H1 (cell line): ENCODE measurements around the gene BRSK2. TPM values are rescaled to one million over a fixed set of nuclear protein-coding genes. Genes with fewer than 3 reads are reported as not detected.

Experiments used
- ATF2 ChIP-seq: IDR thresholded peaks from 2 replicates; pipeline ENCODE4 v1.6.1; 2012; ENCODE audit warnings: low read length, inconsistent platforms
- CHD7 ChIP-seq: fragments of 300-600 bp; sonication (generic); IDR thresholded peaks from 2 replicates; pipeline ENCODE4 v1.7.1; 2012; ENCODE audit warnings: low read length, moderate library complexity, mild to moderate bottlenecking, inconsistent platforms; ENCODE audit not compliant: insufficient replicate concordance
- EP300 ChIP-seq, 2 experiments: IDR thresholded peaks; 1 replicate in 1 of 2; 2 replicates in 1 of 2; pipeline ENCODE4 v1.6.1; 2011 to 2012; ENCODE audit warnings: low read depth in 2 of 2, low read length in 2 of 2, mild to moderate bottlenecking in 2 of 2, borderline replicate concordance in 1 of 2, inconsistent platforms in 1 of 2, moderate library complexity in 1 of 2
- JUN ChIP-seq: IDR thresholded peaks from 2 replicates; pipeline ENCODE4 v1.6.1; 2011; ENCODE audit warnings: low read depth, mild to moderate bottlenecking, improper control_type of control experiment, low read length
- JUND ChIP-seq: IDR thresholded peaks from 2 replicates; pipeline ENCODE4 v1.6.1; 2011; ENCODE audit warnings: mild to moderate bottlenecking, improper control_type of control experiment, low read length
- KDM1A ChIP-seq: fragments of 200-600, 300-600 bp; sonication (generic); IDR thresholded peaks from 2 replicates; pipeline ENCODE4 v1.7.1; 2016; ENCODE audit warnings: mild to moderate bottlenecking, low read length, borderline replicate concordance
- RXRA ChIP-seq: IDR thresholded peaks from 2 replicates; pipeline ENCODE4 v1.6.1; 2011; ENCODE audit warnings: low read depth, mild to moderate bottlenecking, low read length, moderate library complexity; ENCODE audit not compliant: insufficient read depth
- SIN3A ChIP-seq, 2 experiments: IDR thresholded peaks in 1 of 2; conservative IDR thresholded peaks in 1 of 2; 2 replicates each; pipeline ENCODE4 v1.6.1; 2011 to 2012; ENCODE audit warnings: low read length in 2 of 2, improper control_type of control experiment in 1 of 2, low read depth in 1 of 2, mild to moderate bottlenecking in 1 of 2
- TAF1 ChIP-seq: IDR thresholded peaks from 2 replicates; pipeline ENCODE4 v1.6.1; 2011; ENCODE audit warnings: mild to moderate bottlenecking, low read depth, low read length
- TEAD4 ChIP-seq: IDR thresholded peaks from 2 replicates; pipeline ENCODE4 v1.6.1; 2012; ENCODE audit warnings: low read depth, low read length, inconsistent platforms, mixed read lengths
- polyA plus RNA-seq, 7 experiments: library from polyadenylated mRNA; depleted of rRNA in 3 of 7; stranded (reverse) in 5 of 7; unstranded in 2 of 7; fragments of >200 nt in 5 of 7; fragments of 200-250 nt in 2 of 7; gene quantifications; 1 replicate in 5 of 7; 2 replicates in 1 of 7; 4 replicates in 1 of 7; pipeline versions ENCODE4 v1.2.1 to v1.2.3, GENCODE V29; 2011 to 2013; ENCODE audit warnings: missing spikeins in 2 of 7, mixed read lengths in 2 of 7
- total RNA-seq: library from RNA; stranded (reverse); fragmentation: NEBNext Ultra II Directional; extraction: Animal tissue kit (Norgen Biotek cat#: 25700); gene quantifications from 2 replicates; pipeline ENCODE4 v1.2.1, GENCODE V29; 2021

Gene BRSK2
- total and polyA plus RNA-seq, 2 of the 8 experiments (the other 6 are each of a cell fraction or from before 2014, with no cell fraction given) = 17.3 to 27.1 TPM

- no peak for TF ChIP-seq CHD7
- no peak for TF ChIP-seq TAF1
- no peak for TF ChIP-seq SIN3A (conservative IDR thresholded peaks at IDR 0.05 in 1 of 2, IDR thresholded peaks at IDR 0.05 in 1 of 2; ENCODE audit: low read depth in 1 of 2, low read length in 2 of 2)
- TF ChIP-seq JUND = no peak
- TF ChIP-seq TEAD4 = no peak
- no peak for TF ChIP-seq ATF2
- TF ChIP-seq EP300 (IDR thresholded peaks at IDR 0.05; ENCODE audit: borderline replicate concordance in 1 of 2, low read depth in 2 of 2, low read length in 2 of 2) = no peak
- no peak for TF ChIP-seq KDM1A
- TF ChIP-seq JUN = no peak
- TF ChIP-seq RXRA = no peak
Observed at GRCh38 chr11:1392111-1392510, 2.4 kb downstream of the BRSK2 start (continued).
